ENCODE measurements around the gene NEK10.
"Not testable (repeated sequence)": the region's sequence is repeated elsewhere in the genome, so short reads cannot be mapped to it uniquely, and the experiment has no call there.

The NEK10 gene

DNA sequence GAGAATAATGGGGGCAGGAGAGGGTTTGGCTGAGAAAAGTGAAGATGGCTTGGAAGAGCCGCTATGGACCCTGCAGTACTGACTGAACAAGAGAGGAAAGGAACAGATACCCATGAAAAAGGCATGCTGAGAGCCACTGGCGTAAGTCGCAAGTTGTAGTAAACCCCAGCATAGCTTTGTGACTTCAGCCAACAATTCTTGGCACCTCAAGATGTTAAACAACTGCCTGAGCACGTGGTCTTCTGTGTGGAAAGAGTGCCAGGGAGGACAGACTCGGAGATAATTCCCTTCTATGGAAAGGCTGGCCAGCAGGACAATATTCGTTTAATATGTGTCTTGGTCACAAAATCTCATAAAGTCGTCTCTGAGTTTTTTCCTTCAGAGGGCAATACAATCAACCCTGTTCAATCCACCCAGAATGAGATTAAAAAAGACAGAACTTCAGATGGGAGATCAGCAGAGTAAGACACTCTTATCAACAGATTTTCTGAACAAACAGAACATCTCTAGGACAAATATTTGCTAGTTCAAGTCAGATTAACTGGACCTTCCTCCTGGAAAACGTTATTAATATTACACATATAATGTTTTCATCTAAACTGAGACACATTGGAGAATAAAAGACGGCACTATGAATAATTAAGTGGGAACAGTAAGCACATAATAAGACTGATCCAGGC is 49.2 kb downstream of the NEK10 start:
- no peak for DNase-seq (ENCODE audit: low read depth in 2 of 2, low spot score in 1 of 2)

DNA sequence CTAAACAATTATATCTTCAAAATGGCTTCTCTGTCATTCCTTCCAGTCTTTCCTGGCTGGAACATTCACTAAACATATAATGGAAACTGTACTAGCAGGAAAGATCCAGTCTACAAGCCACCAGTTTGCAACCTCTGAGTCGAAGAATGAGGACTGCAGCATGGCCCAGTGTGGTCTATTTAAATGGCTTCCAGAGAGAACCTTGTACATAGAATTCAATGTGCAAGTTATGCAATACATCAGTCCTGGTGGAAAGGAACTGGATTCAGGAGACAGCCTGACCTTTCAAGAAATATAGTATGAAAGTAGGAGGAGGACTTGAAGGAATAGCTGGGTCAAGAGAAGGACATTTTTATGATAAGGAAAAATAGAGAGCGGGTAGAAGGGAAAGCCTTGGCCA is 49.9 kb downstream of the NEK10 start:
- DNase-seq (ENCODE audit: low read depth in 2 of 2, low spot score in 1 of 2), result no peak

DNA sequence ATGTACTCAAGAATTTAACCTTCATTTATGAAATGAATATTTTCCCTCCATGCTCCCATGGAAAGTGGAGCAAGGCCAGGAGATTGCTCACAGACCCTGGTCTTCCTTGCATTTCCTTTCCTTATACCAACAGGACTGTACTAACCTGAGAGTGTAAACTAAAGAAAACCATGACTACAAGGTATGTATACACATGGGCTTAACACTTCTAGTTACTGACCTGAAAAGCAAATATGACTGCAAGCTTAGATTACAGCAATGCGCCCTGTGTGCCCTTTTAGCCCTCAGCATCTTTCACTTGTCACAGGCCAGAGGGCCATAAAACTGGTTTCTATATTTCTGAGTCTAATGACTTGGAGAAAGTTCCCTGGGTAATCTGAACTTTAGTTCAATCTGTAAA is 52.1 kb downstream of the NEK10 start:
- no peak for DNase-seq (ENCODE audit: low read depth in 2 of 2, low spot score in 1 of 2)

DNA sequence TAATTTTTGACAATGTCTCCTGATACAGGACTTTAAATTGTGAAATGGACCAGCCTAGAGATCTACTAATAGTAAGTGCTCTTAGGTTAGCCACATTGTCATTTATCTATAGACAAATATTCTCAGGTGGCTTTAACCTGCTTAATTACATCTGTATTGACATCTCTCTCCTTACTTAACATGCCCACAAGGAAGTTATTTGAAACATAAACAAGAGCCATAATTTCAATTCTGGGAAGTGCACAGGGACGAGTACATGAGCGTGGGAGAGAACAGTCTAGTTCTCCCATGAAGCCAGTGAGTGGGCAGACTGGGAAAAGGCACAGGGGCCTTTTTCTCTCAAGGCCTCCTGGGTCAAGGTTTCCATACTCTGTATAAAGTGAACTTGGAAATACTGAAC is 54.2 kb downstream of the NEK10 start:
- DNase-seq (ENCODE audit: low read depth in 2 of 2, low spot score in 1 of 2), result no peak

DNA sequence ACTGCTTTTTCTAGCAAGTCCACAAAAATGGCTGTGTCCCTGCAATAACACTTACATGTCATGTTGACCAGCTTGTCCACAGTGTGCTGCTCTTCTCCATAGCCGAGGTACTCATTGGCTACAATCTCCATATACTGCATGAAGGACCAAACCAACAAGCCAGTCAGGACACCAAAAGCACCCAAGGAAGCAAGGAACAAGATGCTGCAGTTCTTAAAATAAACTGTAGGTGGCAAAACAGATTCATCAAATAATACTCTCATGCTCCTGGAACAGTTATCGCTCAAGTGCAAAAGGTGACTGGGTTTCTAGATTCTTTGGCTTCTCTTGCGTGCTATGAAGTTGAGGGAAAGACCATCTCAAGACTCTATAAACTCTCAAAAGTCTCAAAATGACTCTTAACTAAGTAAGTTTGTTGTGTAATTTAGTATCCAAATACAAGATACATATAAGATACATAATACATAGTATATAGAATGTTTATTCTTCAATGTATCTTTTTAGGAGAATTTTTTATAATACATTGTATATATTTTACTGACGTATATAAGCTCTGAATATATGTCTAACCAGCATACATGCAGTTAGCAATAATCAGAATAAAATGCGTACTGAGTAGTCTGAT is 57.0 kb downstream of the NEK10 start:
- DNase-seq (ENCODE audit: low read depth in 2 of 2, low spot score in 1 of 2), result no peak

DNA sequence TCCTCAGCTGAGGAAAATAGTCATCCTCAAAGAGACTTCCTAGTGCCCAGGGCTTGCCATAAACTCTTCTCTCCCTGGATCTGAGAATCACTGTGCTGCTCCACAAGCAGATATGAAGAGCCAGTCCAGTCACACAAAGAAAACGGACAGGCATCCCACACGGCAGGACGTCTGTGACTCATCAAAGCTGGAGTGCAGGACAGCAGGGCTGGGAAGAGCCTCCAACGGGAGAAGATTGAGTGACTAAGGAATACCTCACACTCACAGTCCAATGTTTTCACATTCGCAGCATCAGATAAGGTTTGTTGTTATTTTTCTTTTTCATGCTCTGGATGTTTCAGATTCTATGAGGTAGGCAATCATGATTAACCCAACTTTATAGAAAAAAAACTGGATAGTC is 57.8 kb downstream of the NEK10 start:
- no peak for DNase-seq (ENCODE audit: low read depth in 2 of 2, low spot score in 1 of 2)

DNA sequence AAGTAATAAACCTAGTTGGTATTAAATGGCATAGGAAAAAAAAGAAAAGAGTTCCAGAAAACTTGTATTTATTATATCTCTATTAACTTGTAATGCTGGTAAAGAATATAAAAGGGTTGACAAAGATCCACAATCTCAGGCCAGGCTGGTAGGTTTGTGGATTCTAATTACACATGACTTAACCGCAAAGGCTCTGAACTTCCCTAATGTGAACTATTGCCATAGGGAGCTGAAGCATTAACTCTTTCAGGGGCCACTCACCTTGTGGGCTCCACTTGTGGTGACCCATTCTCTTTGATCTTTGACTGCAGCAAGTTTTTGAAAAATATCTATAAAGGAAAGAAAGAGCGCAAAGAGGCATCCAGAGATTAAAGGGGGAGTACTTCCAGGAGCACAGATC is 58.5 kb downstream of the NEK10 start:
- no peak for DNase-seq (ENCODE audit: low read depth in 2 of 2, low spot score in 1 of 2)

DNA sequence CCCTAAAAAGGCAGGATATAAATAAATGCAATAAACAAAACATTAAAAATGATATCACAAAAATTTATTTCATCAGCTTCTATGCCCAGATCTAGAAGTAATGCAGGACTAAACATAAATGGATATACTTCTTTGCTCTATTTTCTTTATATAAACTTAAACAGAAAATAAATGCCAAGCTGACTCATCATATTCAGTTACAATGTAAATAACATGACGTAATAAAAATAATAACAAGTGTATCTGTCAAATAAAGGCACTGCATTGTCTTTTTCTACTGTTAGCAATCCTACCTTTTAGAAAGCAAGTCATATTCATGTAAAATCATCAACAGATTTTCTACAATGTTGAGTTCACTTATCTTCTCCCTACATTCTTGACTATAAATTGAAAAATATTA is 61.6 kb downstream of the NEK10 start:
- DNase-seq (ENCODE audit: low read depth in 2 of 2, low spot score in 1 of 2), result no peak

DNA sequence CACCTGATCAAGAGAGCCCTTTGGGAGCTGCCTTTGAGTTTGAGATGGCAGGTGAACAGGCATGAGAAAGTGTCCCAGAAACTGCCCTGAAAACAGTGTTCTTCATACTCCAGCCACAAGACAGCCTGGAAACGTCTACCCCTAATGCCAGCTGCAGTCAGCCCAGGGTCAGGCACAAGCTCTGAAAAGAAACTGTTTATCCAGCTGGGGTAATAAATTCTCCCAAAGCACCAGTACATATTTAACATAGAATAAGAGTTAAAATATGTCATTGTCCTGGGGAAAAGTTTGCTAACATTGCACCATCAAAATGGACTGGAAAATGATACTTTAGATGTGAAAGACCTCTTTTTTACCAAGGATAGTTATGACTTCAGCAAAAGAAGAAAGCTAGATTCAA is 66.3 kb downstream of the NEK10 start:
- no peak for DNase-seq (ENCODE audit: low read depth in 2 of 2, low spot score in 1 of 2)

DNA sequence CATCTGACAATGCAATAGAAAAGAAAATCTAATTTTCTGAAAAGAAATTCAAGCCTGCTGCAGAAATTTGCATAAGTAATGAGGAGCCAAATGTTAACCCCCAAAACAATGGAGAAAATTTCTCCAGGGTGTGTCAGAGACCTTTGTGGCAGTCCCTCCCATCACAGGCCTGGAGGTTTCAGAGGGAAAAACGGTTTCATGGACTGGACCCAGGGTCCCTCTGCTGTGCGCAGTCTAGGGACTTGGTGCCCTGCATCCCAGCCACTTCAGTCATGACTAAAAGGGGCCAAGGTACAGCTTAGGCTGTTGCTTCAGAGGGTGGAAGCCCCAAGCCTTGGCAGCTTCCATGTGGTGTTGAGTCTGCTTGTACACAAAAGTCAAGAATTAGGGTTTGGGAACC is 70.2 kb downstream of the NEK10 start:
- not testable (repeated sequence) for DNase-seq (ENCODE audit: low read depth in 2 of 2, low spot score in 1 of 2)

DNA sequence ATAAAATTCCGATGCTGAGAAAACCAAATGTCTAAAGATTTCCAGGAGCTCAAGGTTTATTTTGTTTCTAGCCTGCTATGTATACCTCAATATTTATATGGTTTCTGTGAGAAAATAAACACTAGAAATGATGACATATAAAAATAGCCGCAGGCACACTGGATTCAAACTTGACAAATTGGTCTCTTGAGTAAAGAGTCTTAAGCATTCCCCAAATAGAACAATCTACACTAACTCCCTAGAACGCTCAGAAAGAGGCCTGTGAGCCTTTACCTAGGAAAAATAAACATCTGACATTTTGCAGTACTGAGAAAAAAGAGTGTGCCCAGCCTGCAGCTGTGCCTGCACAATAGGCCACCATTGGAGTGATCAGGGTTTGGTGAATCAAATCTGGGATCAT is 75.2 kb downstream of the NEK10 start:
- no peak for DNase-seq (ENCODE audit: low read depth in 2 of 2, low spot score in 1 of 2)

DNA sequence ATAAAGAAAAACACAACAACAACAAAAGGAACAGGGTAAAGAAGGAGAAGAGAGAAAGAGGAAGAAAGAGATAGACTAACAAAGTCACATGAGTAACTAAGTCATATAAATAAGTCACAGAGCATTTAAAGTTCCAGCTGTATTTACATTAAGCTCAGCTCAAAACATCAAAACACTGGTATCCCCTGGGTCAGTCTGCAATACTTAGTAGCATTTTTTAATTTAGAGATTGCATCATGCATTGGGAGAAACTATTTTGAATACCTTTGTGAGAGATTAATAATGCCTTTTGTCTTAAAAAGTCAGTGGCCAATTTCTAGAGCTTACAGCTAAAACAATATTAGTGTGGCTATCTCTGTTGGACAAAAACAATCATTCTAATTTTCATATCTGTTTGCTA is 78.4 kb downstream of the NEK10 start:
- no peak for DNase-seq (ENCODE audit: low read depth in 2 of 2, low spot score in 1 of 2)

DNA sequence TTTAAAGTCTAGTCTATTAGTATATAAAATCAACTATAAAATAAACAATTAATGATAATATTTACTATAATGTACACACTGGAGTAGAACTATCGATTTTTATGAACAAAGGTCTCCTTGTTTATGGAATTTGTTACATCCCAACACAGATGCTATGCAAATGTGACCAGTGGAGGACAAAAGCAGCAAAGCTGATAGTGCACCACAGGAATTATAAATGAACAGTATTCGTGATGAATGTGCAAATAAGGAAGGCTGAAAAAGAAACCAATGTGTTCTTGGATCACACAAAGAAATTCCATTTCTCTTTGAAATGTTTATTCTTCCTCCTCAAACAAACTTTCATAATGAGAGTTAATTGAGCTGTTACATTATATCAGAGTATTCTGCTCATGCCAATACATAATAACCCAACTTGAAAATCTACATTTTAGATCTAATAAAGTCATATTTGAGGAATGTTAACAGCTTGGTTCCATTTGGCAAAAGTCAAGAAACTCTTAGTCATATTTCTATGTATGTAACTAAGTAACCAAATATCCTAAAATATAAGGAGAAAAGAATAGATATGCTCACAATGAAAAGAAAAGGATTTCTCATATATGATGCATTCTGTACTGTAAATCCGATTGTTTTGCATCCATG is 79.3 kb downstream of the NEK10 start:
- DNase-seq (ENCODE audit: low read depth in 2 of 2, low spot score in 1 of 2), result no peak

DNA sequence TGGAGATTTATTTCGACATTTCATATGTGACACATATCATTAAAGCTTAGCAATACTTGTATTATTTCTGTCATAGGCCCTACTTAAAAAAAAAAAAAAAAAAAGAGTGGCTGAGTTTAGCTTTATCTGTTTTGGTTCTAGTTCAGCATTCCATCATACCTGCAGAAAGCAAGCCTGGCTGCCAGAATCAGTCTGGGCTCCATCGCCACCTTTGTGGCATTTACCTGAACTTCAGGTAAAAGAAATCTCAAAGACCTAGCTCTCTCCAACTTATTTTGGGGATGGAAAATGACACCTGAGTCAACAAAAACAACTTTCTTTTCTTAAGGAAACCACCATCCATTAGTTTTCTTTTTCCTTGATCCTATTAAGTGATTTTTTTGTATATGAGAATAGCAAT is 82.1 kb downstream of the NEK10 start:
- DNase-seq (ENCODE audit: low read depth in 2 of 2, low spot score in 1 of 2), result no peak

DNA sequence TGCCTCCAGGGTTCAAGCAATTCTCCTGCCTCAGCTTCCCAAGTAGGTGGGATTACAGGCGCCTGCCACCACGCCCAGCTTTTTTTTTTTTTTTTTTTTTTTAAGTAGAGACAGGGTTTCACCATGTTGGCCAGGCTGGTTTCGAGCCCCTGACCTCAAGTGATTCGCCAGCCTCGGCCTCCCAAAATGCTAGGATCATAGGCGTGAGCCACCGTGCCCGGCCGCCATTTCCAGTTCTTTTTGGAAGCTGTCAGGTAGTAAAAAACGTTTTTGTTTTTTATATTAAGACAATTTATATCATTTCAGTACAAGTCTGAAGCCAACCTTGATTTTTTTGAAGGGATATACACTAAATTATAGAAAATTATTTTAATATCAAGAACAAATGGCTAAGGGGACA is 82.7 kb downstream of the NEK10 start:
- DNase-seq (ENCODE audit: low read depth in 2 of 2, low spot score in 1 of 2), result not testable (repeated sequence)

DNA sequence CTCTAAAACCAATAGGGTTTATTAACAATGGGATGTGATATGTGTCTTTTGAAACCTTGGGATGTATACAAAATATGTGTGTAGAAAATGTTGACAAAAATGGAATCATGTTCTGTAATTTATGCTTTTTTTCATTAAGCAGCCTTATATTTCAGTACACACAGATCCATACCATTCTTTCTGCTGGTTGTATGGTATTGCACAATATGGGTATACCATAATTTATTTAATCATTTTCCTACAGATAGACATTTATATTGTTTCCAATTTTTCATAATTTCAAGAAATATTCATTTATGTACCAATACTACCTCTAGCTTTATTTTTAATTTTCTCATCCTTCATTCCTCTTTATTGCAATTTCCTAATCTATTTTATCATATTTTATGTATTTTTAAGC is 83.5 kb downstream of the NEK10 start:
- no peak for DNase-seq (ENCODE audit: low read depth in 2 of 2, low spot score in 1 of 2)

DNA sequence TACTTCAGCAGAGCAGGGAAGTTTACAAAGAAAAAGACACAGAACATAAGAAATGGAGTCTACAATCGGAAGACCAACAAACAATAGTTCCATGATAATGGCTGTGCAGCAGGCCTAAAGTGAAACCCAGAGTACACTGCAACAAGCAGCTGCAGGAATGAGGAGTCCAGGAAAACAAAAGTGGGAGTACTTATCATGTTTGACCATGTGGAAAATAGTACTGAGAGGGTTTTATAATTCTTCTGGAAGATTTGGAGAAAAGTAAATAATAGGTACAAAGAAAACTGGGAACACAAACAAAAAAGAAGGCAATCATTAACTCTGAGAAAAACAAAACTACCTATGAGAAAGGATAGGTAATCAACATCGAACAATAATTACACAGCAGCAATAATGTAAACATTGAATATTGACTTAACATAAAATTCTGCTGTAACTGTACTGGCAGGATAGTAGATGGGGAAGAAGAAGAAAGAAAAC is 87.5 kb downstream of the NEK10 start:
- DNase-seq (ENCODE audit: low read depth in 2 of 2, low spot score in 1 of 2), result no peak

DNA sequence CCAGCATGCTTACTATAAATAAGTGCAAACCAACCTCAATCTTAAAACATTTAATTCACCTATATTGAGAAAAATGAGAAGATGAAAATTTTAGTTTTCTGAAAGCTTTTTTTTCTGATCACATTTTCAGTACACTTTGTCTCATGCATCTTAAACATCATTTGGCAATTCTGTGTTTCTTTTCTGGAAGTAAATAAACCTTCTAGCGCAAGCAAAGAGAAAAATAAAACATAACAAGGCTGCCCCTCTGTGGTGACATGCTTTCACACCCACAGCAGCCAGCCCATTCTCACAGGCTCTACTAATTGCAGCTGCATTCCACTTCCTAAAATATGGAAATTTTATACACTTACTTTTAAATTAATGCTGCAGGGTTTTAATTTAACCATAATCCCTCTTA is 90.1 kb downstream of the NEK10 start:
- no peak for DNase-seq (ENCODE audit: low read depth in 2 of 2, low spot score in 1 of 2)

DNA sequence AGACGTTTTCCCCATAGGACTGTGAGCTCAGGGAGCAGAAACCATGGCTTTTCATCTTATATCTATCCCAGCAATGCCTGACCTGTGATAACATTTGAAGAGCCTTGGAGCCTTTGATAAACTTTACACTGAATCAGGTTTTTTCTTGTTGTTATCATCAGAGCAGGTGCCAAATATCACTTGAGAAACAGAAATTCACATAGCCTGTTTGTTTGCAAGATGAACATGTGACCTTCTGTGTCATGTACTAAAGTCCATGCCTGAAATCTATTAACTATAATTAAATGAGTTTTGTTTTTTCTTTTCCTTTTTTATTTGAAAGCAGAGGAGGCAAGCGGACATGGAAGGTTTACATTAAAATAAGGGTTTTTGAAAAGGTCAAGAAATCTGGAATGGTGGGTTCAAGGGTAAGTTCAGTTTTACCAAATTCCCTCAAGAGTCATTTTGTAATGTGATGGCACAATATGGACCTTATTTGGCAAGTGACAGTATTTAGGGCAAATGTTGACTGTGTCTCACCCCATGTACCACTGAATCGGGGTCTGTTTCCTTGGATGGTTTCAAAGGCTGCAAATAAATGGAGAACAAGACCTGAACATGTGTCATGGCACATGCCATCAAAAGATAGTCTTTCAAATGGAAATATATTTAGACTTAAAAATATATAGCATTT is 90.7 kb downstream of the NEK10 start:
- DNase-seq (ENCODE audit: low read depth in 2 of 2, low spot score in 1 of 2), result no peak

DNA sequence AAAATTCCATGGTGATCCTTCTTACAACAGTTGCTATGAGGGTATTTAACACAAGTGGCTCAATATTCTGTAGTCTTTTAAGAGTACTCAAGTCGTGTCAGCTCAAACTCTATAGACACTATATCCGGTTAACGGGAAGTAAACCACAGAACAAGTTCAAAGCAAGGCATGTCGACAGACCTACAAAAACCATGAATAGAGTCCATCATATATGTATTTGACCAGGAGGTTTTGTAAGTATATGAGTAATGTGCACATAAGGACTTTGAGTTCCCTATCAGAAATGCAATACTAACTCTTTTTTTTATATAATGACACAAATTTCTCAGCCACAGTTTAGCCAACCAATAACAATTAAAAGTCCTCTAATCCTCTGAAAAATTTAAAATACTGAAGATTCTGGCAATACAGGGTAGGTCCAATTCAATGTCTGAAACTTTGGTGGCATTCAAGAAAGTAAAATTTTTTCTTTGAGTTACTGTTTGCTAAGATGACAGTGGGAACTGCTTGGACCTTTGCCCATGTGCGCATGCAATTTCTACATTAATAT is 93.7 kb downstream of the NEK10 start:
- DNase-seq (ENCODE audit: low read depth in 2 of 2, low spot score in 1 of 2), result no peak

DNA sequence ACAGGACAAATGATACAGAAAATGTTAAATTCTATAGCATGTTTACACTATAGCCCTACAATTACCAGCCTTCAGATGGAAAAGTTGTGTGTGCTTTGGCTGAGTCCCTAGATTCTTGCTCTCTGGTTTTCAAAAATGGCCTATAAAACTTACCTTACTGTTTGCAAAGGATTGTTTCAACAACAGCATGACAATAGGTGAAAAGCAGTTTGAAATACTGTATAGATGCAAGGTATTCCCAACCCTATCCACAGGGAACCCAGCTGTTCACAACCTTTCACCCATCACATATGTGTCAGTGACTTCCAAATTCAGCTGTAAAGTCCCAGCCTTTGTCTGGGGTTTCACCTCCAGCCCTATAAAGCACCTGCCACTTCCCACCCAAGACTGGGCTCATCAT is 97.3 kb downstream of the NEK10 start:
- DNase-seq (ENCODE audit: low read depth in 2 of 2, low spot score in 1 of 2), result no peak

DNA sequence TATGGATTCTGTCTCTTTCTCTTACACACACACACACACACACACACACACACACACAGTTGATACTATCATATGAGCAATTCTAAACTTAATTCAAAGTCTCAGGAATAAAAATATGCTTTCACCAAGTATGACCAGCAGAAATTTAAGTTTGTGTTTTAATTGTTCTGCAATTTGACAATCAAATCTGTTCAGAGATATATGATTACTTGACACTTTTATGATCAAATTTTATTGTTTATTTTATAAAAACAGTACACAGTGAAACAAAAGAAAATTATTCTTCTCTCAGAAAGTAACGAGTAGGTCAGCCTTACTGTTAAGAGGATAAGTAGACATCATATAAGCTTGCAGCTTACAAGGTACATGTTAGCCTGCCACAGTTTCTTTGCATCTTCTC is 114.3 kb downstream of the NEK10 start:
- no peak for DNase-seq (ENCODE audit: low read depth in 2 of 2, low spot score in 1 of 2)
